ENCODE measurements around the gene CYTH3. TPM values are rescaled to one million over a fixed set of nuclear protein-coding genes. Genes with fewer than 3 reads are reported as not detected.

The CYTH3 gene
- total and polyA plus RNA-seq, 8 donors: 3.4 to 12.5 (median 4.5) TPM

GRCh38 chr7:6146666-6147065 is 125.8 kb downstream of the CYTH3 start:
- no peak for TF ChIP-seq CTCF (IDR thresholded peaks at IDR 0.05)
- no peak for ATAC-seq

GRCh38 chr7:6143997-6144396 is 128.4 kb downstream of the CYTH3 start:
- H3K27me3 ChIP-seq: no peaks in the 10 kb centered on the region
- H3K9me3 ChIP-seq: no peaks in the 10 kb centered on the region
- no peak for DNase-seq
- no peak for ATAC-seq
- H3K4me3 ChIP-seq: no peak overlapping the region
- H3K27ac ChIP-seq: no peak overlapping the region
- H3K36me3 ChIP-seq: peaks cover 0 to 47% (median 12%) of the 10 kb centered on the region in 3 donors
- FAIRE-seq: no peak
- intact Hi-C loops (cut with DNase I): no loop called here
- TF ChIP-seq CTCF (IDR thresholded peaks at IDR 0.05): no peak
- no peaks in the 10 kb centered on the region for H3K4me1 ChIP-seq
- WGBS, 2 donors: 59 to 70% methylated on average over 8 of the region's 8 CpGs

More at GRCh38 chr7:6146666-6147065, 125.8 kb downstream of the CYTH3 start:
- H3K4me3 ChIP-seq: no peak overlapping the region
- no peaks in the 10 kb centered on the region for H3K27me3 ChIP-seq
- no peak for FAIRE-seq
- H3K36me3 ChIP-seq: peaks cover 0 to 58% (median 15%) of the 10 kb centered on the region in 3 donors
- intact Hi-C loops (cut with DNase I): no loop called here
- WGBS, 2 donors: 94 to 97% methylated on average over 8 of the region's 8 CpGs
- H3K4me1 ChIP-seq: no peaks in the 10 kb centered on the region
- no peak overlapping the region for H3K27ac ChIP-seq
- no peak for DNase-seq
- H3K9me3 ChIP-seq: no peaks in the 10 kb centered on the region

DNA sequence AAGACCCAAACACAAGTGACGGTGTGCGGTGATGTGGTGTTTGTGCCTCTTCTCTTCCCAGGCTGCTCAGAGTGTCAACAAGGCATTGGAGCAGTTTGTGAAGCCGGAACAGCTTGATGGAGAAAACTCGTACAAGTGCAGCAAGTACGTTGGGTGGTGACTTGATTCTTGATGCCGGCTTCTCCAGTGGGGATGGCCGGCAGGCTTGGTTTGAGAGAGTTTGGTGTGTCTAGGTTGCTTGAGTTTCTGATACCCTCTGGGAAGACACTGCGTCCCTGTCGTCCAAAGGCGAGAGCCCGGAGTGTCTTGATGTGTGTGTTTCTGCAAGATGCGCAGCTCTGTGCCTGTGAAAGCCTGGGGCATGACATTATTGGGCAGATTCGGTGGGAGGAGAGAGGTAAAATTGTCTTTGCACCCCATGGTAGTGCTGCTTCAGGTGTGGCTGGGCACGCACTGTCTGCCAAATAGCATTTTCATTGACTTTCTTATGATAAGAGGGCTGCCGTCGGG is 129.5 kb downstream of the CYTH3 start:
- DNase-seq (no peak), ATAC-seq (no peak), FAIRE-seq (no peak)
- H3K27me3 ChIP-seq: no peaks in the 10 kb centered on the region
- H3K9me3 ChIP-seq: no peaks in the 10 kb centered on the region
- intact Hi-C loops (cut with DNase I): no loop called here
- H3K4me1 ChIP-seq: no peaks in the 10 kb centered on the region
- H3K27ac ChIP-seq: no peak overlapping the region
- no peak overlapping the region for H3K4me3 ChIP-seq
- WGBS, 2 donors: 93 to 95% methylated on average over 16 of the region's 16 CpGs
- H3K36me3 ChIP-seq: peaks cover 0 to 36% (median 12%) of the 10 kb centered on the region in 3 donors
- TF ChIP-seq CTCF (IDR thresholded peaks at IDR 0.05): no peak

- Histone ChIP-seq H3K27me3 (no peaks in the 10 kb centered on the region), H3K4me3 (no peak overlapping the region), H3K9me3 (no peaks in the 10 kb centered on the region), H3K36me3 (peaks cover 0 to 15% (median 10%) of the 10 kb centered on the region in 3 donors), H3K4me1 (no peaks in the 10 kb centered on the region), H3K27ac (no peak overlapping the region)
- 81 to 83% methylated on average over 17 of the region's 17 CpGs for WGBS, 2 donors
- FAIRE-seq (no peak), ATAC-seq (peak in 2 of 4 donors; percentile 25 to 57), DNase-seq (no peak)
- intact Hi-C loops (cut with DNase I): no loop called here
- no peak for TF ChIP-seq CTCF (IDR thresholded peaks at IDR 0.05)
These were observed 133.0 kb downstream of the CYTH3 start for GRCh38 chr7:6139189-6139996.

GRCh38 chr7:6136475-6136874 is 135.9 kb downstream of the CYTH3 start:
- no peak for ATAC-seq
- no peak for TF ChIP-seq CTCF (IDR thresholded peaks at IDR 0.05)
- H3K4me3 ChIP-seq: no peak overlapping the region
- intact Hi-C loops (cut with DNase I): no loop called here
- DNase-seq: no peak
- H3K27me3 ChIP-seq: no peaks in the 10 kb centered on the region
- FAIRE-seq: no peak
- no peaks in the 10 kb centered on the region for H3K9me3 ChIP-seq
- peaks cover 0 to 15% (median 6%) of the 10 kb centered on the region in 3 donors for H3K36me3 ChIP-seq
- no peak overlapping the region for H3K27ac ChIP-seq
- 87 to 88% methylated on average over 2 of the region's 2 CpGs for WGBS, 2 donors
- H3K4me1 ChIP-seq: no peaks in the 10 kb centered on the region
